ENCODE results near the gene HTT. TPM values are rescaled to one million over a fixed set of nuclear protein-coding genes. Genes with fewer than 3 reads are reported as not detected.
A peak's percentile ranks its signal among the peaks of the same experiment; 100 is the strongest.

HTT gene
- total RNA-seq, 2 donors from 2014 or later: 51.0 to 55.5 TPM

GRCh38 chr4:3257103-3257555 lies 182.6 kb downstream of the HTT start:
- intact Hi-C loops (cut with DNase I): no loop called here
- no peak overlapping the region for H3K4me3 ChIP-seq
- no peaks in the 10 kb centered on the region for H3K27me3 ChIP-seq
- H3K27ac ChIP-seq: no peak overlapping the region
- no peaks in the 10 kb centered on the region for H3K36me3 ChIP-seq
- H3K9ac ChIP-seq (ENCODE audit: low read depth in 2 of 2, low read length in 2 of 2): no peak overlapping the region
- no peaks in the 10 kb centered on the region for H3K9me3 ChIP-seq
- DNase-seq: peak; percentile 40
- no peak for TF ChIP-seq CTCF (IDR thresholded peaks at IDR 0.05)
- H3K4me1 ChIP-seq: no peaks in the 10 kb centered on the region

- DNase-seq: peak; percentile 16
- H3K4me3 ChIP-seq: no peak overlapping the region
- H3K9me3 ChIP-seq: no peaks in the 10 kb centered on the region
- no peaks in the 10 kb centered on the region for H3K4me1 ChIP-seq
- no peaks in the 10 kb centered on the region for H3K27me3 ChIP-seq
- H3K27ac ChIP-seq: no peak overlapping the region
- TF ChIP-seq CTCF (IDR thresholded peaks at IDR 0.05): no peak
- no peak overlapping the region for H3K9ac ChIP-seq (ENCODE audit: low read depth in 2 of 2, low read length in 2 of 2)
- intact Hi-C loops (cut with DNase I): no loop called here
- H3K36me3 ChIP-seq: no peaks in the 10 kb centered on the region
Measured at GRCh38 chr4:3257556-3258482, 183.3 kb downstream of the HTT start.

DNA sequence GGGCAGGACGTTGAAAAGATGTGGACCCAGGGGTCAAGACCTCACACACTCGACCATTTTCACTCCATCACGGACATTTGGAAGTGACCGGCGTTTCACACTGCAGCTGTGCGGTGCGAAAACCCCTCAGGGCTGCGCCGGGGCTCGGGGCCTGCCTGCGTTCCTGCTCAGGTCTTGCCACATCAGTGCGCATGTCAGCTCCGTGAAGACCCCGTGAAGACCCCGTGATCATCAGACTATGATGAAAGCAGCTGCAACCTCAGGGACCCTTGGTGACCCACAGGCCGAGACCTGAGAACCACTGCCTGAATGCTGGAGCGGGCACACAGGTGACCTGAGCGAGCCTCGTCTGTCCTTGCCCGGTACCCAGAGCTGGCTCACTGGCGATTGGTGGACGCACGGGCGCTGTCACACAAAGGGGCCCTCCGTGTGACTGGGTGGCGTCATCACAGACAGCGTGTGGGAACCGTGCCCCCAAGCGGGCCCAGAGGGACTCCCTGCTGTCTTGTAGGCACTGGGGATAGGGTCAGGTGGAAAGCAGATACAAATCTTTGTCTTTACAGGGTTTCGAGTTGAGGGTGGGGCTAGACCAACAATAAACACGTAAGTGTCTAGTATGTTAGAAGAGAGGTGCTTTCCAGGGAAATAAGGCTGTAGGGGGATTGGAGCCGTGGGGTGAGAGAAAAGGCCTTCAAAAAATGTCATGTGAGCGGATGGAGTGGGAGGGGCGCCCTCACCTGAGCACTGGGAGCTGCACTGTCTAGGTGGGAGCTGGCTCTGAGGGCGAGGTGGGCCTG lies 187.1 kb downstream of the HTT start:
- DNase-seq: peak; percentile 12
- Histone ChIP-seq H3K9ac (ENCODE audit: low read depth in 2 of 2, low read length in 2 of 2) (no peak overlapping the region), H3K27me3 (no peaks in the 10 kb centered on the region), H3K9me3 (no peaks in the 10 kb centered on the region), H3K27ac (no peak overlapping the region), H3K4me1 (no peaks in the 10 kb centered on the region), H3K36me3 (no peaks in the 10 kb centered on the region), H3K4me3 (no peak overlapping the region)
- no peak for TF ChIP-seq CTCF (IDR thresholded peaks at IDR 0.05)
- intact Hi-C loops (cut with DNase I): no loop called here

DNA sequence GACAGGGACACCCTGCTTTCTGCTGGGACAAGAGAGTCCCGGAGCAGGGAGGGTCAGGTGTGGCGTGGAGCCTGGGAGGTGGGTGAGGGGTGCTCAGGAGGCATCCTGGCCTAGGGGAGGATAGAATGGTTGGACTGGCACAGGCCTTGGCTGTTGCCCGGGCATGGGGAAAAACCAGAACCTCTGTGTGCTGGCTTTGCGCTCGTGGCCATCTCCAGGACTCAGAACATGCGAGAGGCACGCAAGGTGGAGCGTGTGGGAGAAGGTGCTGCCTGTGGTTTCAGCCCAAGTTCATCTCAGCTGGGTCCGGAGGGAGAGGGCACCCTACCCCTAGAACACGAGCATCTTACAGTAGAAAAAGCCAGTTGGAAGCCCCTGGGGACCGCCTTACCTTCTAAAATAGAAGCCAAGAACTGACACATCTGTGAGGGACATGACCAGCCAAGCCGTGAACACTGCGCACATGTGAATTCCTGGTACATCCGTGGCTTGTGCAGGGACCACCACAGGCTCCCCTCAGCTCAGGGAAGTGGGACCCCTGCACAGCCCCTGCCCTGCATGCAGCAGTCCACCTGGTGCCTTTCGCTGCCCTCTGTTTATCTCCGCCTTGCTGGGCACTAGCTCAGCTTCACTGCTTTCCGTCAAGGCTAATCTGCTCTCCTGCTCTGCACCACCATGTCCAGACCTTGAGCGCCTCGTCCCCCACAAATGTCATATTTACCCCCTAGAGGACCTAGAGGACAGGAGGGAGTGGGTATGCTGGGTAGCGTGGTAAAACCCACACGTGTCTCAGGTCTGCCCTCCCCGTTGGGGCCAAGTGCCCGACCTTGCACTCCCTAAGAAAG lies 187.9 kb downstream of the HTT start:
- Histone ChIP-seq H3K27me3 (no peaks in the 10 kb centered on the region), H3K4me3 (no peak overlapping the region), H3K36me3 (no peaks in the 10 kb centered on the region), H3K4me1 (no peaks in the 10 kb centered on the region), H3K9ac (ENCODE audit: low read depth in 2 of 2, low read length in 2 of 2) (no peak overlapping the region), H3K9me3 (no peaks in the 10 kb centered on the region), H3K27ac (no peak overlapping the region)
- TF ChIP-seq CTCF (IDR thresholded peaks at IDR 0.05): no peak
- intact Hi-C loops (cut with DNase I): no loop called here
- peak; percentile 13 for DNase-seq
